ENCODE results near the gene GFM1. TPM values are rescaled to one million over a fixed set of nuclear protein-coding genes. Genes with fewer than 3 reads are reported as not detected.
"Not testable (repeated sequence)": the region's sequence is repeated elsewhere in the genome, so short reads cannot be mapped to it uniquely, and the experiment has no call there.

GFM1 gene
- total RNA-seq, 1 donor from 2014 or later, result 44.5 TPM

GRCh38 chr3:158685159-158685558 is 40.8 kb downstream of the GFM1 start:
- H3K27ac Mint-ChIP-seq, result no peak overlapping the region
- no peak overlapping the region for H3K4me3 Mint-ChIP-seq
- no peaks in the 10 kb centered on the region for H3K27me3 Mint-ChIP-seq
- H3K9me3 Mint-ChIP-seq, result no peaks in the 10 kb centered on the region
- TF ChIP-seq CTCF (conservative IDR thresholded peaks at IDR 0.05), result no peak
- H3K4me1 Mint-ChIP-seq (ENCODE audit: unreplicated experiment), result no peaks in the 10 kb centered on the region
- DNase-seq (ENCODE audit: extremely low spot score, unreplicated experiment), result no peak
- H3K36me3 Mint-ChIP-seq, result peaks cover 4% of the 10 kb centered on the region

- H3K4me1 Mint-ChIP-seq (ENCODE audit: unreplicated experiment); DNase-seq (ENCODE audit: extremely low spot score, unreplicated experiment); H3K27ac Mint-ChIP-seq; H3K27me3 Mint-ChIP-seq; H3K9me3 Mint-ChIP-seq; H3K4me3 Mint-ChIP-seq: not testable (repeated sequence)
- peaks cover 25% of the 10 kb centered on the region for H3K36me3 Mint-ChIP-seq
Measured at GRCh38 chr3:158693866-158694456, 49.6 kb downstream of the GFM1 start.

DNA sequence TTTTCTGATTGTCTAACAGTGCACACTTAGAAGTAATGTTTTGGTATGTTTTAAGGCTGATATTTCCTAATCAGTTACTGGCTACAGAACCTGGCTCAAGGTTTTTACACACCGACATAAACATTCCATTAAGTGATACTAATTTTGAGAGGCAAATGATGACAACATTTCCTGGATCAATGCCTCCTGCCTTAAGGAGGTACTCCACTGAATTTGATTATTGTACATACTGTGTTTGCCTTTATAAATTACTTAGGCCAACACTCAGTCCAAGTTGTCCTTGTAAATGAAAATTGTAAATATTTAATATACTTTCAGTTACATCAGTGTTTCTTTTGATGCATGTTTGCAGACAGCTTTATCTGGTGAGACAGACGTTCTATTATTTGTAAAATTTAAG is 52.3 kb downstream of the GFM1 start:
- Mint-ChIP-seq H3K27ac (no peak overlapping the region), H3K4me3 (no peak overlapping the region), H3K27me3 (no peaks in the 10 kb centered on the region), H3K4me1 (ENCODE audit: unreplicated experiment) (no peaks in the 10 kb centered on the region), H3K9me3 (no peaks in the 10 kb centered on the region), H3K36me3 (peaks cover 13% of the 10 kb centered on the region)
- no peak for DNase-seq (ENCODE audit: extremely low spot score, unreplicated experiment)
- TF ChIP-seq CTCF (conservative IDR thresholded peaks at IDR 0.05), result no peak

GRCh38 chr3:158700559-158700958 is 56.2 kb downstream of the GFM1 start:
- Mint-ChIP-seq H3K4me1 (ENCODE audit: unreplicated experiment) (no peaks in the 10 kb centered on the region), H3K36me3 (peaks cover 7% of the 10 kb centered on the region), H3K4me3 (no peak overlapping the region), H3K9me3 (no peaks in the 10 kb centered on the region), H3K27me3 (no peaks in the 10 kb centered on the region), H3K27ac (no peak overlapping the region)
- DNase-seq (ENCODE audit: extremely low spot score, unreplicated experiment), result no peak
- no peak for TF ChIP-seq CTCF (conservative IDR thresholded peaks at IDR 0.05)

DNA sequence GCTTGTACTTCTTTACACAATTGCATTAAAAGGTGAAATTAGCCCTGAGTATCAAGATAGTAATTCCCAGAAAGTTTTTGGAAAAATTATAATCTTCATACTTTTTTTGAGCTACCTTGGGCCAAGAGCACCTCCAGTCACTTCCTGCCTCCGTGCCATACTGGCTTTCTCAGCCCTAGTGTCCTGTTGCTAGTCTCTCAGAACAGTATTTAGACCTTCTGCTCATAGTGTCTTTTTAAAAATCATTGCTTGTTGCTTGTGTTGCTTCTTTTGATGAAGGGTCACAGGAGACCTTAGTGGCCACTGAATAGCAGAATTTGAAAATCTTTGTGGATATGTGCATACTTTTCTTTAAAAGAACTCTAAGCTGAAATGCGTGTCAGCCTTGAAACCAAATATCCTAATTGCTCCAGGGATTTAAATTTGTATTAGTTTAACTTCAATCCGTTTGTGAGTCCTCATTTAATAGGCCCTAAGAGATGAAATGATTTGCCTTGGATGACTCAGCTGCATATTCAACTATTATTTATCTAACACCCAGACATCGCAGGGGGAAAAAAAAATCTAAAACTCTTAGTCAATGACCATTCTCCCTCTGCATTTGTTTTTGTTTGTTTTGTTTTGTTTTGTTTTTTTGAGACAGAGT is 57.2 kb downstream of the GFM1 start:
- Mint-ChIP-seq H3K9me3 (no peaks in the 10 kb centered on the region), H3K4me3 (no peak overlapping the region), H3K27me3 (no peaks in the 10 kb centered on the region), H3K27ac (no peak overlapping the region), H3K4me1 (ENCODE audit: unreplicated experiment) (no peaks in the 10 kb centered on the region), H3K36me3 (peaks cover 10% of the 10 kb centered on the region)
- no peak for TF ChIP-seq CTCF (conservative IDR thresholded peaks at IDR 0.05)
- no peak for DNase-seq (ENCODE audit: extremely low spot score, unreplicated experiment)

DNA sequence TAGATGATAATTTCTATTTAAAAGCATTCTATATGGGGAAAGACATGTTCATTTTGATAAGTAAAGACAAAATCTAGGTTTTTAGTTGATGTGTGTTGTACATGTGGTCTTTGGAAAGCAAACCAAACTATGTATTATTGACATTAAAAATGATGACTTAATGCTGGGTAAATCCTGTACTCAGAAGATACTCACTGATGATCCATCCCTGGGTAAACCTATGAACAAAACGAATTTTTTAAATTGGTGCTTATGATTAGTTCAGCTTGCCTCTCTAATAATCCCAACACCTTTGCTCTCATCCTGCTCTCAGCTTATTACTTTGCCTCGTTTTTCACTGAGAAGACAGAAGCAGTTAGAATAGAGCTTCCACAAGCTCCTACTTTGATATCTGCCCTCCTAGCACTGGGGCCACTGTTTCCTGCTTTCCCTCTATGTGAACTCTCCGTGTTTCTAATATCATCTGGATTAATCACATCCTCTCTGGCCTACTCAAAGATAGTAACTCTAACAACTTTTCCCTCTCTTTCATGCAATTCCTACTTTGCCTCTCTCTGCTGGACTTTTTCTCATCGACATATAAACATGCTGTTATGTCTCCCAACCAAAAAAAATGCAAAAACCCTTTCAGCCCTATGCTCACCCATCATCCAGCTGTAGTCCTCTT is 58.6 kb downstream of the GFM1 start:
- H3K36me3 Mint-ChIP-seq, result peaks cover 17% of the 10 kb centered on the region
- no peak overlapping the region for H3K27ac Mint-ChIP-seq
- DNase-seq (ENCODE audit: extremely low spot score, unreplicated experiment), result no peak
- no peak for TF ChIP-seq CTCF (conservative IDR thresholded peaks at IDR 0.05)
- H3K9me3 Mint-ChIP-seq, result no peaks in the 10 kb centered on the region
- H3K4me1 Mint-ChIP-seq (ENCODE audit: unreplicated experiment), result no peaks in the 10 kb centered on the region
- H3K4me3 Mint-ChIP-seq, result no peak overlapping the region
- no peaks in the 10 kb centered on the region for H3K27me3 Mint-ChIP-seq
